Middle frontal gyrus (tissue), 1 donor: ENCODE data around the gene PRSS2.
"Not testable (repeated sequence)": the region's sequence is repeated elsewhere in the genome, so short reads cannot be mapped to it uniquely, and the experiment has no call there.

ENCODE experiments used
- DNase-seq: peaks from one replicate; pipeline ENCODE4 v3.0.0-alpha.2; 2015; ENCODE audit warnings: low spot score; ENCODE audit errors: extremely low spot score

Gene PRSS2

GRCh38 chr7:142759433-142759832 is 11.3 kb upstream of the PRSS2 start:
- no peak for DNase-seq

- DNase-seq, result no peak
Measured at GRCh38 chr7:142760071-142760642, 10.6 kb upstream of the PRSS2 start.

GRCh38 chr7:142761606-142762005 is 9.2 kb upstream of the PRSS2 start:
- not testable (repeated sequence) for DNase-seq

- DNase-seq, result no peak
Measured at GRCh38 chr7:142762104-142762503, 8.7 kb upstream of the PRSS2 start.

GRCh38 chr7:142767451-142767850 is 3.3 kb upstream of the PRSS2 start:
- DNase-seq, result no peak

GRCh38 chr7:142767861-142768260 is 2.9 kb upstream of the PRSS2 start:
- DNase-seq, result no peak

- DNase-seq, result not testable (repeated sequence)
Measured at GRCh38 chr7:142768885-142769284, 1.9 kb upstream of the PRSS2 start.

GRCh38 chr7:142771353-142771723 is 568 bp downstream of the PRSS2 start:
- DNase-seq, result no peak

- no peak for DNase-seq
Measured at GRCh38 chr7:142772051-142772450, 1.3 kb downstream of the PRSS2 start.

GRCh38 chr7:142772673-142773072 is 1.9 kb downstream of the PRSS2 start:
- no peak for DNase-seq

GRCh38 chr7:142773230-142773629 is 2.5 kb downstream of the PRSS2 start:
- DNase-seq, result no peak

- no peak for DNase-seq
Measured at GRCh38 chr7:142773937-142774744, 3.4 kb downstream of the PRSS2 start.

- no peak for DNase-seq
Measured at GRCh38 chr7:142774826-142775225, 4.1 kb downstream of the PRSS2 start.

- not testable (repeated sequence) for DNase-seq
Measured at GRCh38 chr7:142775351-142776115, 4.8 kb downstream of the PRSS2 start.

- no peak for DNase-seq
Measured at GRCh38 chr7:142776206-142776844, 5.6 kb downstream of the PRSS2 start.

- not testable (repeated sequence) for DNase-seq
Measured at GRCh38 chr7:142776845-142777225, 6.1 kb downstream of the PRSS2 start.

- DNase-seq, result no peak
Measured at GRCh38 chr7:142777318-142777717, 6.5 kb downstream of the PRSS2 start.

GRCh38 chr7:142782922-142783900 is 12.4 kb downstream of the PRSS2 start:
- peak; percentile 70 for DNase-seq

- DNase-seq, result no peak
Measured at GRCh38 chr7:142784096-142784495, 13.3 kb downstream of the PRSS2 start.

GRCh38 chr7:142784716-142785115 is 13.9 kb downstream of the PRSS2 start:
- DNase-seq, result no peak

- DNase-seq, result no peak
Measured at GRCh38 chr7:142785841-142786250, 15.1 kb downstream of the PRSS2 start.
